Kidney capillary endothelial cell (primary cell): Measurements from ENCODE around the gene RAMP1.

Experiments
- DNase-seq: peaks from one replicate; pipeline ENCODE4 v3.0.0-alpha.2; 2018; ENCODE audit warnings: low spot score

RAMP1 gene

DNA sequence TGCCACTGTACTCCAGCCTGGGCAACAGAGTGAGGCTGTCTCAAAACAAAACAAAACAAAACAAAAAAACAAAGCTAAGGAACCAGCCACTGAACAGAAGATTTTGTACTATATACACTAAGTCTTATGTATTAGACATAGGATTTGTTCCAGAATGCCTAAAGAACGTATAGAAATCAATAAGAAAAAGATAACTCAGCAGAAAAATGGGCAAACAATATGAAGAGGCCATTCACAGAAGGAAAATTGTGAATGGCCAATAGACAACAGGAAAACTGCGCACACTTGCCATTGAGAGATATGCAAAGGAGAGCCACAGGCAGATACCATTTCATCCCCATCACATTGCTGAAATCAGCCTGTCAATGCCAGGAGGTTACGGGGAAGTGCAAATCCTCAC, 92.5 kb downstream of the RAMP1 start:
- DNase-seq: no peak

DNA sequence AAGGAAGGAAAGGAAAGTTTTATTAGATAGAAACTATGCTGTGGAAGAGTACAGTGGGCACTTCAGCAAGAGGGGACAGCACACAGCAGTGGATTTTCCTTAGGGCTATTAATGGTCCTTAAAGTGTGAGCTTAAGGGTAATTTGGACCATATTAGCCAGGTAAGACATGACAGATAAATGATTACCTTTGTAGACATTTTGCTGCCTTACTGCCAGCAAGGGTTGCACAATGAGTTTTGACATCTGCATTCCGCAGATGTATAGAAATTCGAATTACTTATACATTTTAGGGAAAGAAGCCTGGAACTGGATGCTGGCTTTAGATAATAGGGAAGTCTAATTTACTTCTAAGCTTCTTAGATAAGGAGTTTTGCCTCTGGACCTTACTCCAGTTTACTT, 93.4 kb downstream of the RAMP1 start:
- no peak for DNase-seq

DNA sequence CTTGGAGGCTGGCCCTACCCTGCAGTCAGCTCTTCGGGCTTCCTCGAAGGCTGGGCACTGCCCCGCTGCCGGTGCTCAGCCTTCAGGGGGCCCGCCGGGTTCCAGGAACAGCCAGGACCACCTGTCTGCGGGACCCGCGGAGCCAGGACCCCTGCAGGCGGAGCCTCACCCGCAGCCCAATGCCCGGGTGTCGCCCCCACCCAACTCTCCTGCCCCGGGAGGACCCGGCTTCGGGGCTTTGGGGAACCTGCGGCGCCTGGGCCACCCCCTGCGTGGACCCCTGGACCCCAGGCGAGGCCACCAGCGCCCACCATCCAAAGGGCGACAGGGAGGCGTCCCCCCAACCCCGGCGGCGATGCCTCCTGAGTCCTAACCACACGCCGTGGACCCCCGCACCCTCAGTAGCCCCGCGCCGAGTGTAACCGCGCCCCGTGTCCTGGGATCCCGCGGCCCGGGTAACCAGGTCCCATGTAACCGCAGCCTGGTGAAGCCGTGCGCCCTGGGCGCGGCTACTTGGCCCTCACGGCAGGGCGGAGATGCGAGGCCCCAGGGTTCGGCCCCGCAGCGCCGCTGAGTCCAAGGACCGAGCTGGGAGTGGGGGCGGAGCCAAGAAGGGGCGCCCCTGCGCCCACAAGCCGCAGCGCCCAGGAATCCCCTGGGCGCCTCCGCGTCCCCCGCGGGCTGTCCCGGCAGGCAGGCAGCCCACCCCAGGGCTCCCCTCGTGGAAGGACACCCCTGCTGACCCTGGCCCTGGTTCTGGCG, 96.4 kb downstream of the RAMP1 start:
- DNase-seq: no peak

DNA sequence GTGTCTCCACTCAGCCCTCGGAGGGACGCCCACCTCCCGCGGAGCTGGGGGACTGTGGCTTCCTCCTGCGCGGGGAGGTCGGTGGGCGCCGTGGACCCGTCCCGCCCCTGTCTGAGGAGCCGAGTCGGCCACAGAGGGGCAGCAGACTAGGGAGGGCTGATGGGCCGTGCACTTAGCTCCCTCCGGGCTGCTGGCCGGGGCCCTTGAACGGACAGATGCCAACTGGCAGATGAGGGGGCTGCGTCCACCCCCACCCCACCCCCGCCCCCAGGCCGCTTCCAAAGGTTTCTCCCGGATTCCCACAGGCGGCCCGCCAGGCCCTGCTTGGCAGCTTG, 96.9 kb downstream of the RAMP1 start:
- no peak for DNase-seq

DNA sequence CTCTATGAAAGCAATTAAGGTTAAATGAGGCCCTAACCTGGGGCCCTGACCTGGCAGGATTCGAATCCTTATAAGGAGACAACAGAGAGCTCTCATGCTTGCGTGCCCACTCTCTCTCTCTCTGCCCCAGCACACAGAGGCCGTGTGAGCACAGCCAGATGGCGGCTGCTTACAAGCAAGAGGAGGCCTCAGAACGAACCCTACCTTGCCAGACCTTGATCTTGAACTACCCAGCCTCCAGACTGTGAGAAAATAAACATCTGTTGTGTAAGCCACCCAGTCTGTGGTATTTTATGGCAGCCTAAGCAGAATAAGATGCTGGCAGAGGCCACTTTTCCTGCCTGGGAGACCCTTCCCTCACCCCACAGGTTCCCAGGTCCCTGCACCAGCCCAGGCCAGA, 102.2 kb downstream of the RAMP1 start:
- DNase-seq: no peak
